CD4-positive, alpha-beta T cell treated with Interleukin-4 for 1 hour (primary cell): ENCODE data around the gene C14orf132.

Source experiments
- DNase-seq, 2 donors: peaks; one replicate each; pipeline ENCODE4 v3.0.0-alpha.2; 2020 to 2022

The C14orf132 gene

DNA sequence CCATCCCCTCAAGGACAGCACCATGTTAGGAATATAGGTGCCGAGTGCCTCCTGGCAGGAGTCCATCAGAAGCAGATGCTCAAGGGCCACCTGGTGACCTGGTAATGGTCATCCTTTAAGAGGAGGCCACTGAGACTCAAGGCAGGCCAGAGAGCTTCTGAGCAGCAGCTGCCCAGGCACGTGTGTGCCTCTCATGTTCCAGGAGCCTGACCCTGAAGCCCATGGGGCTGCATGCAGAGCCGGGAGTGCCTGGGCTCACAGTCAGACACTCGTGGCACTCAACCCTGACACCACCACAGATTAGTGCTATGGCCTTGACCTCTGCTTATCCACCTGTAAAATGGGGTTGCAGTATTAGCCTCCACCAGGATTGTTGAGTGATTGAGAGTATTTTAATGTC, 45.6 kb downstream of the C14orf132 start:
- DNase-seq = no peak

DNA sequence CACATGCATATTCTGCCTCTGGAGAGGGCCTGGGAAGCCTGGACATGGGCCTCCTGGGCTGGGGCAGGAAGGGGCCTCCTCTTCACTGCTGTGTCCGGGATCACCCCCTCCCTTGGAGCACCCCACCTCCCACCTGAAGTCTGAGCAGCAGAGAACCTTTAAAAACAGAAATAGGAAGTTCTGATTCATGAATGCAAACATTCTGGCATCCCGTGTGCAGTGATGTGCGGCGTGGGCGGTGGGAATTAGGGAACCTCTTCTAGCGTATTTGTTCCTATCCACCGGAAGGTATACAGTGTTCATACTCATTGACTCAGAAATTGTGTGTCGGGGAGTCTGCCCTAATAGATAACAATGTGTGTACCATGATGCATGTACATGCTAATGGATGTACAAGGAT, 46.2 kb downstream of the C14orf132 start:
- no peak for DNase-seq

DNA sequence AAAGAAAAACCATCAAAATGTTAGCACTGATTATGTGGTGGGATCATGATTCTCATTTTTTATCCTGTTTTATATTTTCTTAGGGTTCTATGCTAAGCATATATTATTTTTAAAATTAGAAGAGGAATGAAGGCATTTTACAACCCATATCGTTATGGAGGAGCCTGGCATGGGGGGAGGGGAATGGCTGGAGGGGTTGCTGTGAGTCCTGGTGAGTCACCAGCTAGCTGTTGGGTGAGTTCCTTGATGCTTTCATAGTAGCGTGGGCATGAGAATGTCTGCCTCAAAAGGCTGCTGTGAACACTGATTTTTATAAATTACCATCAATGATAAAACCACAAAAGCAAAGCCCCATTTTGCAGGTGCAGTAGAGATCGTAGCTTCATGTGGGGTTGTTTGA, 46.9 kb downstream of the C14orf132 start:
- DNase-seq = no peak

DNA sequence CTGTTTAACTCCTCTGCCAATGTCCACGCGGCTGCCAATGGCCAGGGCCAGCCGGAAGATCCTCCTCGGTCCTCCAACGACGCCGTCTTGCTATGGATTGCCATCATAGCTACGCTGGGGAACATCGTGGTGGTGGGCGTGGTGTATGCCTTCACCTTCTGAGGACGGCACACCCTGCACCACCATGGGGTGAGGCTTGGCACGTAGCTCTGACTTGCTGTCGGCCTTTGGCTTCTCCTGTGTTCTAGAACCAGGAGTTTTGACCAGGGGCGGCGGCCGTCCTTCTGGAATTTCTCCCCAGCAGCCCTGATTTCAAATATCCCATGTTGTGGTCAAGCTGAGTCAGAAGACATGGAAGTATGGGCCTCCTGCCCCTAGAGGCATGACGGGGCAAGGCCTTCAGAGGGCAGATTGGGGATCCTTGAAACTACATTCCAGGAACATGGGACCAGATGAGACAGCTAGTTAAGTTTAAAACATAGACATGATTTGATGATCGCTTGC, 47.5 kb downstream of the C14orf132 start:
- DNase-seq = no peak

DNA sequence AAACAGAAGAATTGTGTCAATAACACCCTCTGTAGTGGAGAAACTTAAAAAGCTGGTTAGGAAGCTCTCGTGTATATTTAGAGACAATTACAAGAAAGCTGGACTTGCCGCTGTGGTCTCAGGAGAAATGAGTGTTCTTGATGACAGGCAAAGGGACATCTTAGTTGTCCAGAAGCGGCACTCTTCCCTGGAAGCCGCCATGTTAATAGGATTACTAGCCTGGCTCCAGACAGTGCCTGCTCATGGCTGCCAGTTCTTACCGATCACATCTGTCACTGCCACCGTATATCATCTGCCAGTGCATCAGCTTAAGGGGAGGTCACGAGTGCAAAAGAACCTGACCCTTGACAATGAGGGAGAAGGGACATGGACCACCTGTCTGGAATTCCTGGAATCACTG, 48.9 kb downstream of the C14orf132 start:
- DNase-seq = no peak

DNA sequence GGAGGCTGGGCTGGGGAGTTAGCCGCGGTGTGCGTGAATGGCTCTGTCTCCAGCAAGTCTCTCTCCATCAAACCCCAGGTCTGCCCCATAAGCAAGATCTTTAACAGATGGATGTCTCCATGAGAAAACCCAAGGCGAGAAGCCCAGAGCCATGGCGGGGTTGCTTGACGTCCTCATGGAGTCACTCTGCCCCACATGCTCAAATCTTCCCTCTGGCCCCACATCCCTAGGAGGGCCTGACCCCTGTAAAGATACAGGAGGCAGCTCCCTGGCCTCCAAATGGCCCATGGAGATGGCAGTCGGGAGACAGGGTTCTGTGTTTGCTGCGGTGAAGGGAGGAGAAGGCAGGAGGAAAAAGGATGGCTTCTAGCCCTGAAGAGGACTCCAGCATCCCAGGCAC, 49.3 kb downstream of the C14orf132 start:
- DNase-seq = no peak

DNA sequence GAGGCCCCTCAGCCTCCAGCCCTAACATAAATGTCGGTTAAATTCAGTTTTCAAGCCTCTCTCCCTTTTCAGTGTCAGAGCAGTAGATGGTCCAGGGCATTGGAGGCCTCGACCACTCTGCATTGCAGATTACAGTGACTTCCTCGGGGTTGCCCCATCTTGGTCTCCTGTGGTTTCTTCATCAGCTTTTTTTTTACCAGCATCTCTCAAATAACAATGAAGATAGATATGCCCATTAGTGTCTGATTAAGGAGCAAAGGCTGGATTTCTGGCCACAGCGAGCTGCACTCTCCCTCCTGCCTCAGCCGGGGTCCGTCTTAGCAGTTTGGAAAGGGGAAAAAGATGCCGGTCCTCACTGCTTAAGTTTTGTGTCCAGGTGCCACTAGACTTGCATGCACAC, 49.7 kb downstream of the C14orf132 start:
- DNase-seq = no peak

DNA sequence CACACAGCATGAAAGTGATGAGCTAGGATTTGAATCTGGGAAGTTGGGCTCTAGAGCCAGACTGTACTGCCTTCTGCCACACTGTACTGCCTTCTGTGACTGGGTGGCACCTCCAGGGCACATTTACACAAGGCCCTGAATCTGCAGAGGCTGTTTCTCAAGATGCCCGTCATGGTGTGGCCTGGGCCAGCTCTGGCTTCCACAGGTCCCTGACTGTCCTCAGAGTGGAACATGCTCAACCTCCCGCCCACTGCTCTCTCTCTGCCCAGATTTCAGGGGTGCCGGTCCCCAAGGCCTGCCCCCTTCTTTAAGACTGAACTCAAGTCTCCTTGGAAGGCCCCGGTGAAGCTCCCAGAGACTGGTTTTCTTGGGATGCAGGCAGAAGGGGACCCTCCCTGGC, 50.2 kb downstream of the C14orf132 start:
- DNase-seq = no peak

DNA sequence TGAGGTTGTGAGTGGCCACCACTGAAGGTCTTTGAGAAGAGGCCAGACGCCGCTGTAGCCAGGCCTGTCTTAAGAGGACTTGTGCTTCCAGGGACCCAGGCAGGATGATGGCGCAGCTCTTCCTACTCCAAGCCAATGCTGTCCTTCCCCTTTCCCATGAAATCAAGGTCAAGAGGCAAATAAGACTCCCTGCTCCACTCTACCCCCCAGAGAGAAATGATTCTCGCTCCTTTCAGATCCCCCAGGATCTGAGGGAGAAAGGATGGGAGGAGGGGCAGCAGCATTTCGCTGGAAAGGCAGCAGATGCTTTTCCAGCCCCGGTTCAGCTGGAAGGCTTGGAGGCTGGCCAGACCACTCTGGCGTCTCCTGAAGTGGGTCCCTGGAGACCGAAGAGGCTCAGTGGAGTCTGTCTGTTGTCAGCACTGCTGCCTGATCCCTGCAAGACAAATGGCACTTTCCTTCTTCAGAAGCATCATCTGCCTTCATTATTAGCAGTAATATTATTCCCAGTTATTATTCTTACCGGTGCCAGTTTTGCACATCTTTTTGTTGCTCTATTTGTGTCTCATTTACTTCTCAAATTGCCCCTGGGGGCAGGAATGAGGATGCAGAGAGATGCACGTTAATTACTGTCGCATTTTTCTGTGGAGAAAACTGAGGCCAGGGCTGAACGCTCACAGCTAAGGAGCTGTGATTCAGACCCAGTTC, 51.4 kb downstream of the C14orf132 start:
- DNase-seq = no peak

DNA sequence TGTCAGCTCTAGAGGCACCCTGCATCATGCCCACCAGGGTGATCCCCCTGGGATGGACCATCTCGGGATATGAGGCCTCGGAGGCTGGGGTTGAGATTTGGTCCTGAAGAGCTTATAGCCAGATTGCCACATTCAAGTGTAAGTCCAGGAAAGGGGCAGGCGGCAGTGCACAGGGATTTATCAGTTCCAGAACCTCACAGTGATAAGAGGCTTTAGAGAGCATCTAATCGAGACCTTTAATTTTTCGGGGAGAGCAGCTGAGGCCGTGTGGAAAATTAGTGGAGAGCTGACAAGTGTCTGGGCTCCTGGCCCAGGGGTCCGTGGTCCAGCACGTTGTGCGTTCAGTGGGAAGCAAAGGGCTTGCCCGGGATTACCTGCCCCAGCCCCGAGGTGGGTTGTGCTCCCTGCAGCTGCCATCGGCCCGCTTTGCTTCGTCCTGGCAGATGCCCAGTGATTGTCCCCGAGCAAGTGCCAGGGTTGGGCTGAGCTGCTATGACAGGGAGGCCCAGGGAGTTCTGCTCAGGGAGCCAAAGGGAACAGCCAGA, 52.1 kb downstream of the C14orf132 start:
- DNase-seq = no peak

DNA sequence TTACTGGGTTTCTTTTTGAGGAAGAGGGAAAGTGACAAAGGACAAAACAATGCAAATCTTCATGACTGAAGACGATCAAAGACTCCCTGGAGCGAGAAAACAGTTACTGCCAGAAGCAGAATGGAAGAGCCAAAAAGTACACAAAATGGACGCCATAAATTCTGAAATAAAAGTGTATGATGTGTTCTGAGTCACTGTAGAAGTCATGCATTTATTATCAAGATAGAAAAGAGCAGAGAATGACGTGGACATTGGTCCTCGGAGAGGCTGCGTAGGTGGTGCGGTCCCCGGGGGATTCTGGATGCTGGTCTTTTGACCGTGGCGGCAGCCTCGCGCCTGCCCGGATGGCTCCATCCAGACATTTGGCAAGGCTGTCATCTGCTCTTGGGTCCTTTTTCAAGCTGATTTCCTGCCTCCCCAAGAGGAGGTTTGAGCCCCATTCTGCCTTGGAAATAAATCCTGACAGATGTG, 52.8 kb downstream of the C14orf132 start:
- no peak for DNase-seq

DNA sequence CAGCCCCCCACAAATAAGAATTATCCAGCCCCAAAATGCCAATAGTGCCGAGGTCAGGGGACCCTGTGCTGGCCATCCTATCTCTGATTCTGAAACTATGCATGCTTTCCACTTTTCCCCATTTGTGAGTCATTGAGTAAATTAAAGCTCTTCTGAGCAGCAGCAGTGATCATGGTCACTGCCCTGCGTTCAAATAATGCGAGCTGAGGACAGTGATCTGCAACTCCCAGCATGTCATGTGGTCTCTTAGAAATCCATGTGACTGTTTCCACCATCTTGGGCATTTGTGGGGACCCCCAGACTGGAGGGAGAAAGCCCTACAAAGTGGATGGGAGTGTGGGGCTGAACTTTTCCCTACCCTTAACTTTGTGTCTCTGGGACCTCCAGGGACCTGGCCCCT, 53.8 kb downstream of the C14orf132 start:
- no peak for DNase-seq

DNA sequence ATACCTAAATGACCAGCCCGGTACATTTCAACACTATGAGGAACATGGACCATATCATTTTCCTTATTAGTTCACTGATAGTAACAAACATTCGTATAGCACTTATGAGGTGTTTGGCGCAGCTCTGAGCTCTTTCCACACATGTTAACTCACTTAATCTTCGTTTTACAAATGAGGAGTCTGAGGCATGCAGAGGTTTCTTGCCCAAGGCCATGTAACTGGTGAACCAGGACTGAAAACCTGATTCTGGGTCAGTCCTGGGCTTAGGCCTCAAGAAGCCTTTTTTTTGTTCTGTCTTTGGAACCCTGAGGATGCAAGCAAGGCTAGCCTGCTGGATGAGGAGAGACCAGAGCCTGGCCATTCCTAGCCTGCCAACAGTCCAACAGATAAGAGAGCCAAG, 55.0 kb downstream of the C14orf132 start:
- DNase-seq = no peak

DNA sequence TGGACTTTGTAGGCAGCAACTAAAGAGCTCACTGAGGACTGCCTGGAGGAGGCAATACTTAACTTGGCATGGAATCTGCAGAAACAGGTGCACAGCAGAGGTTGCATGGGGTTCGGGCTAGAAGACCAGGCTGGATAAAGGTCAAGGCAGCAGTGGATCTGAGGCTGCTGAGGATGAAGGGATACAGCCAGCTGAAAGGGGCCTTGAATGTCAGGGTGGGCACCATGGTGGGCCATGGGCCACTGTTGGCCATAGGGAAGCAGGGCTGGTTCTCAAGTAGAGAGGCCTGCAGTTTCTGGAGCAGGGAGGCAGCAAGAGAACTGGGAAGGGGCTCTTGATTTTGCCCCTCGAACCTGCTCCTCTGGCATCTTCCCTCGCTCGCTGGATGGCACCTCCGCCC, 55.5 kb downstream of the C14orf132 start:
- DNase-seq = no peak

DNA sequence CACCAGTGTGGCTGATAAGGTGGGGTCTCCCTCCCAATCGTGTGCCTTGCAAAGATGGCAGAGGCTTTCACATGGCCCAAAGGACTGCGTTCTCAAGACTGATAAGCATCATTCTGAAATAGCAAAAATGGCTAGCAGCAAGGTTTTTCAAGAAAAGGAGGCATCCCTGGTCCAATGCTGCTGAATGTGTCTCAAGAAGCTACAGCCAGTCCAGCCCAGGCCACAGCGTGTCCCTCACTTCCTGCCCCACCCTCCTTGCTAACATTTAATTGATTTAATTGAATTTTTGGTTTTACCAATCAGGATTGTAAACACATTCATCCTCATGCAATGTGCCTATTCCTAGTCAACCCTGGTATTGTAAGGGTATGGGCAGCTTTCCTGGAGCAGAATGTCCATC, 55.9 kb downstream of the C14orf132 start:
- DNase-seq = no peak

DNA sequence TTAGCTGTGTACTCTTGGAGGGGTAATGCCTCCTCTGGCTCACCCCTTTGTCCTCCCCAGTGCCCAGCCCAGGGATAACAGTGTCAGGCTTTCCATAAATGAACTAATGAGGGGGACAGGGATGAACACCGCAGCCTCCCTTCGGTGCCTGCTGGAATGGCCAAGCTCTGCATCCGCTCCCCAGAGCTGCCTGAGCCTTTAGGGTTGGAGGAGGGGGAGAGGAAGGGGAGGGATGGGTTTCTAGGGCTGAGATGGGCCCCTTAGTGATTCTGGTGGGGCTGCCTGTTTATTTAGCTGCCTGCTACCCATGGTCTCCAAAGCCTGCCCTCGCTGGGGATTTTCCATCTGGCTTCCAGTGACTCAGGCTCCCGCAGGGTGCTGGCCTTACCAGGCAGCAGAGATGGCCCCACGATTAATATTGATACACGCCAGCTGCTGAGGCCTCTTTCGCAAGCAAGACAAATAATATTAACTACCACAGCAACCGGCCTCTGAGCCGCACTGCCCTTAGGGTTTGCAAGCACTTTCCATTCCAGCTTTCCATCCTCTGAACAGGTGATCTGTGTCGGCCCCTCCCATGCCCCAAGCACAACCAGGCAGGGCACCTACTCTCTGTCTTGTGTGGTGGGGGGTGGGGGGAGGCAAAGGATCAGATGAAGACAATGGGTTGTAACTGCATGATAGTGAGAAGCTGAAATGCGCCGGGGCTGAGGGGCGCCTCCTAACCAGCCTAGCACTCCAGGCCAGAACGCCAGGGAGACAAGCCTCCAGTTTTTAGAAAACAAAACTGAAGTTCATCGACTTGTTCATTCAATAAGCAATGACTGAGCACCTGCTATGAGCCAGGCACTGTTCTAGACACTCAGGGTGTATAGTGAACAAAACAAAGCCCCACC, 56.7 kb downstream of the C14orf132 start:
- no peak for DNase-seq

DNA sequence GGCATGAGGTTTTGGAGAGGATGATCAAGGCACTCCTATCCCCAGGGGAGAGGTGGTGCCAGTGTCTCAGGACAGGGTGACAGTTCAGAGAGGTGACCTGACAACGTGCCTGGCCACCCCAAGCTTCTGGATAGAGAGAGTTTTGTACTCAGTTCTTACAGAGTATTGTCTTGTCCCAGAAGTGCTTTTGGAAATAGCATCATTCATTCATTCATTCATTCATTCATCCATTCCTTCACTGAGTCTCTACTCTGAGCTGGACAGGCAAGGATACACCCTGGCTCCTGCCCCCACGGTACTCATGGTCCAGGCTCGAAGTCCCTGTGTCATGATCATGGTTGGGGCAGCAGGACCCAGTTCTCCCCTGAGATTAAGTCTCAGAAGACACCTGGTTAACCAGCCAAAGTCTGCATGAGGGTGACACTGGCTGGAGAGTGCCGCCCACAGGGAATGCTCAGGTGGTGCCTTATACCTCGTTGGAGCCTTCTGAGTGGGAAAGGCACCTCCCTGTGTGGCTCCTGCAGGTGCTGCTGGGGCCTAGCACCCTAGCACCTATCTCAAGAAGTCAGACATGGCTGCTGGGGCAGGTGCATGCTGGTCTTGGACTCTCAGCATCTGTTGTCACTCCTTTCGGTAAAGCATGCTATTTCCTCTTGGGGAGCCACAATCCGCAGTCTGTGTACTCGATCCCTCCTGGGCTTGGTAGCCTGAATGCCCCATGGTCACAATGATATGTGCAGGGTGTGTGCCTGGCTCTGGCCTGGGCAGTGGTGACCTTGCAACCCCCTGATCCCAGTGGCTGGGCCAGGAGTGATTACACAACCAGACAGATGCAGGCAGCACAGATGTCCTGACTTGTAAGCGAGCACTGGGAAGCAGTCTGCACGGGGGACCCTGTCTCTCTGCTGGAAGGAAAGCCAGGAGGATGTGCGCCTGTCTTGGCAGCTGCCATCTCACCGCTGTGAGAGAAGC, 57.8 kb downstream of the C14orf132 start:
- DNase-seq = no peak

DNA sequence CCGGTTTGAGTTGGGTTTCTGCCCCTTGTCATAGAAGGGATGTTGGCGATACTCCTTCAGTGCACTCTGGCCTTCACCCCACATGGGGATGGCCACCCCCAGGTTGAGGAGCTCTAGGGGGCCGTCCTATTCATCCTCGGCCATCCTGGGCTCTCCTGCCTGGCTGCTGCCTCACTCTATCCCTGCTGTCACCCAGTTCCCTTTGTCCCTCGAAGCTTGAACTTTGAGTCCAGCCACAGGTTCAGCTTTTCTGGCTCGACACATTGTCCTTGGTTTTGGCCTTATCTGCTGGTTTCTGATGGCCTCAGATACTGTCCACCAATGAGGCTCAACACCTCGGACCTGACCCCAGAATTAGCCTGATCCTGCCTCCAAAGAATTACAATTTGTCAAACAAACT, 58.6 kb downstream of the C14orf132 start:
- DNase-seq = no peak

DNA sequence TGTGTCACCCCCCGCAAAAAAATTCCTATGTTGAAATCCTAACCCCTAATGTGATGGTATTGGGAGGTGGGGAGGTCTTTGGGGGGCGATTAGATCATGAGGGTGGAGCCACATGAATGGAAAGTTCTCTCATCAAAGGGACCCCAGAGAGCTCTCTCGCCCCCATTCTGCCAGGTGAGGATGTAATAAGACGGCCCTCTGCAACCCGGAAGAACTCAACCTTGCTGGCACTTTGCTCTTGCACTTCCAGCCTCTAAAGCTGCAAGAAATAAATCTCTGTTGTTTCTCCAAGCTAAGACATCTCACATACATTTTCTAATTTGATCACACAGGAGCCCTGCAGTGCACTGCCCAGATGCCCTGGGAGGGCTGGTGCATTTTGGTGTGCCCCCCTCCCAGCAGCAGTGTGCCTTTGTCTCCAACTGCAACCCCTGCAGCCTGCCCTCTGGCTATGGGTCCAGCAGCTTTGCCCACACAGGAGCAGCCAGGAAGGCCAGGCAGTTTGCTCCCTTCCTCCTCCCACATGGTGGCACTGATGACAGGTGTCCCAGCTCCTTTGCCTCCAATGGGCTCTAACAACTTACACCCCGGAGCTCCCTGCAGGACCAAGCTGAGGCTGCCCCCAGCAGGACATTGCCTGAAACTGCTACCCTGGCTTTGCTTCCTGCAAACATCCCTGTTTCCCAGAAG, 59.3 kb downstream of the C14orf132 start:
- no peak for DNase-seq

DNA sequence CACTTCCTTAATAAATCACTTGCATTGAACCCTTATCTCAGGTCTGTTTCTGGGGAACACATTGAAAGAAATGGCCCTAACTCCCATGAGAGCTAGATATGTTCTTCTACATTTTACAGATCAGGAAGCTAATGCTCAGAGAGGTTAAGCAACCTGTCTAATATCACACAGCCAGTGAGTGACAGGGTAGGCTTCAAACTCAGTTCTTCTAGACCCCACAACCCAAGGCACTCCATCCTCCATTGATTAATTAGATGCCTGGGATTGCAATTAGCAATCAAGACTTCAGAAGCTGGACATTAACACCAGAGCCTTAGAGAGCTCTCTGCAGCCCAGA, 59.8 kb downstream of the C14orf132 start:
- no peak for DNase-seq

DNA sequence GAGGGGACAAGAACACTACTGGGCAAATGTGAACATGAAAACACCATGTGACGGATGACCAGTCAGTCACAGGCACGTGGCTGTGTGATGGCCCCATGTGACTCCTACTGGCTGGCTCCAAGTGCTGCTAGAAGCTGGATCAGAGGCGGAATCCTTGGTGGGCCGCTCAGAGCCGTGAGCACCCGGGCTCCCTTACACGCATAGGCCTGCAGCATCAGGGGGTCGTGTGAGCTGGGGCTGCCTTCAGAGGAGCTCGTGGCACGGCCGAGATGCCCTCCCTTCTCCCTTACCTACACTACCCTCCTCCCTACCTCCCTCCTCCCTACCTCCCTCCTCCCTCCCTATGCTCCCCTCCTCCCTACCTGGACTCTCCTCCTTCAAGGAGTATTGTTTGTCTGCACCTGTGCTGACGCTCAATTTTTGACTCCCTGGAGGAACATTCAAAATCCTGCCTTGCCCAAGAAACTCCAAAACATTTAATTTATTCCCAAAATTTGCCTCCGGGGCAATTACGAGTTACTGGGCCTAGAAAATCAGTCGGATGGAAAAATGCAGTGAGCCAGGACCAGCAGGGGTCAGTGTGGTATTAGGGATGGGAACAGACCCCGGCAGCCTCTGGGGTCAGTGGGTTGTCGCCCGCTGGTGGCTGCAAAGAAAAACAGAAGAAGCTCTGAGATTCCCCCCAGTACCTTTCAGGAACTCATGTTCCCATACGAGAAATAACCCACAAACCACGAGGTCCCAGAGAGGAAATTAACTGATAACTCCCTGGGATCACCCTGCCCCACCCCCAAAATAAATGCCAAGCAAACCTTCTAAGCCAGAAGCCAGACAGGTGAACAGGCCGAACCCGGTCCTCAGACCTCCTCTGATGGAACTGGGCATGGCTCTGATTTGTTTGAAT, 61.3 kb downstream of the C14orf132 start:
- peak; percentile 63 to 66 for DNase-seq
